ENCODE results near the gene MEGF8. TPM values are rescaled to one million over a fixed set of nuclear protein-coding genes. Genes with fewer than 3 reads are reported as not detected.

MEGF8 gene
- total and polyA plus RNA-seq, 2 of the 8 experiments (the other 6 are each of a cell fraction or from before 2014, with no cell fraction given), result 13.0 to 23.7 TPM

GRCh38 chr19:42421101-42421500, 95.7 kb downstream of the MEGF8 start:
- 93% methylated on average over 4 of the region's 4 CpGs; no CpG with 5 or more reads in 1 of the 2 experiments for WGBS, 2 experiments (ENCODE audit: extremely low coverage in 1 of 2, insufficient coverage in 1 of 2, insufficient read length in 1 of 2, insufficient replicate concordance in 2 of 2, low coverage in 1 of 2, low lambda C conversion rate in 2 of 2, missing lambda C conversion rate in 1 of 2)
- H3K36me3 ChIP-seq (ENCODE audit: control insufficient read depth in 2 of 4, insufficient read depth in 4 of 4, low read length in 3 of 4), result no peaks in the 10 kb centered on the region
- no peak overlapping the region for H3K4ac ChIP-seq (replicated peaks; ENCODE audit: insufficient read length, low read depth, low read length)
- H4K91ac ChIP-seq (replicated peaks; ENCODE audit: insufficient read length, low read length), result no peak overlapping the region
- no peak overlapping the region for H2BK120ac ChIP-seq (replicated peaks; ENCODE audit: low read depth, low read length)
- no peak overlapping the region for H3K56ac ChIP-seq (replicated peaks; ENCODE audit: insufficient read length, low read depth, low read length)
- peaks cover 7 to 20% of the 10 kb centered on the region in 2 experiments for H4K20me1 ChIP-seq (replicated peaks in 1 of 2; ENCODE audit: control insufficient read depth in 1 of 2, insufficient read depth in 2 of 2, low read length in 2 of 2)
- no peak overlapping the region for H4K8ac ChIP-seq (ENCODE audit: extremely low read depth, insufficient read depth, low read length)
- H3K79me1 ChIP-seq (ENCODE audit: low read depth, low read length), result no peaks in the 10 kb centered on the region
- ChIA-PET POLR2A (ENCODE audit: partially characterized antibody) (interaction anchor here (0.7 to 1.5 kb wide), 6 partner anchors 12 to 128 kb away, joined by 3 to 5 read pairs (median 3); no protein-coding TSS in a partner anchor), CTCF (ENCODE audit: partially characterized antibody) (interaction anchor here (0.9 to 10.3 kb wide), 8 partner anchors 12 to 421 kb away, joined by 3 to 101 read pairs (median 4); no protein-coding TSS in a partner anchor)
- no peak for DNase-seq (ENCODE audit: low read depth in 1 of 2, low spot score in 2 of 2)
- H2BK5ac ChIP-seq (ENCODE audit: low read depth, low read length), result no peak overlapping the region
- H4K5ac ChIP-seq (ENCODE audit: insufficient read length, low read depth, low read length), result no peak overlapping the region
- peaks cover 7% of the 10 kb centered on the region; the same call in 1 of the 2 replicates for H3K23me2 ChIP-seq (ENCODE audit: low read depth, low read length)
- H3K79me2 ChIP-seq (ENCODE audit: control insufficient read depth in 1 of 2, insufficient read depth in 2 of 2, low read length in 2 of 2), result no peaks in the 10 kb centered on the region
- no peak overlapping the region for H3K14ac ChIP-seq (ENCODE audit: insufficient read length)
- no peak overlapping the region for H3K27ac ChIP-seq (ENCODE audit: low read depth, low read length)
- 0 out of 2 replicates have a peak overlapping the region, but pooled peaks have one; percentile 17 for H2BK12ac ChIP-seq (ENCODE audit: low read depth, low read length)
- H2BK20ac ChIP-seq (ENCODE audit: low read length), result no peak overlapping the region
- peaks cover 4 to 9% of the 10 kb centered on the region in 2 experiments for H3K9me3 ChIP-seq (ENCODE audit: insufficient read depth in 2 of 2, low read depth in 1 of 2, low read length in 1 of 2)
- FAIRE-seq, result no peak
- H3K4me1 ChIP-seq (replicated peaks in 1 of 4; ENCODE audit: control insufficient read depth in 3 of 4, insufficient read depth in 4 of 4, low read length in 3 of 4), result peaks cover 0 to 13% (median 4%) of the 10 kb centered on the region in 4 experiments; a peak in 5 of 7 replicates
- H3K4me2 ChIP-seq (ENCODE audit: insufficient read depth in 1 of 2, low read depth in 2 of 2, low read length in 2 of 2), result no peak overlapping the region
- H3K18ac ChIP-seq (ENCODE audit: extremely low read depth, low read length), result no peak overlapping the region
- H3K9ac ChIP-seq (replicated peaks in 1 of 4; ENCODE audit: extremely low read depth in 1 of 4, low read depth in 3 of 4, low read length in 3 of 4), result no peak overlapping the region
- H3K4me3 ChIP-seq (ENCODE audit: extremely low read depth in 1 of 4, insufficient read depth in 2 of 4, low read depth in 3 of 4, low read length in 4 of 4), result no peak overlapping the region
- no peak overlapping the region for H3K23ac ChIP-seq (ENCODE audit: insufficient read length)
- H2BK15ac ChIP-seq (ENCODE audit: low read length), result no peak overlapping the region
- H3K27me3 ChIP-seq (replicated peaks in 1 of 4; ENCODE audit: control insufficient read depth in 3 of 4, extremely low read depth in 1 of 4, insufficient read depth in 3 of 4, low read length in 3 of 4), result peaks cover 13 to 36% (median 34%) of the 10 kb centered on the region in 4 experiments
- H2AFZ ChIP-seq (ENCODE audit: low read length), result no peak overlapping the region
- H2AK5ac ChIP-seq (ENCODE audit: low read depth, low read length), result no peak overlapping the region
- TF ChIP-seq CTCF (IDR thresholded peaks at IDR 0.05; ENCODE audit: control extremely low read depth in 1 of 3, insufficient read depth in 1 of 3, low read depth in 1 of 3, low read length in 3 of 3), result no peak
- no peak for TF ChIP-seq SP2 (IDR thresholded peaks at IDR 0.05; ENCODE audit: low read length)
